PC-9 (cell line): ENCODE data around the gene RAI2.

ENCODE experiments used
- EZH2 ChIP-seq: fragments of 200-600 bp; sonication (generic); IDR thresholded peaks from 2 replicates; pipeline ENCODE4 v1.8.0; 2017; ENCODE audit warnings: antibody characterized with exemption, low read depth
- TF ChIP-seq, protein P1 (sequence below): fragments of 200-600 bp; sonication (generic); conservative IDR thresholded peaks from 2 replicates; pipeline ENCODE4 v1.6.1; 2017; ENCODE audit warnings: mixed run types, antibody characterized with exemption, mild to moderate bottlenecking, moderate library complexity

DNA sequence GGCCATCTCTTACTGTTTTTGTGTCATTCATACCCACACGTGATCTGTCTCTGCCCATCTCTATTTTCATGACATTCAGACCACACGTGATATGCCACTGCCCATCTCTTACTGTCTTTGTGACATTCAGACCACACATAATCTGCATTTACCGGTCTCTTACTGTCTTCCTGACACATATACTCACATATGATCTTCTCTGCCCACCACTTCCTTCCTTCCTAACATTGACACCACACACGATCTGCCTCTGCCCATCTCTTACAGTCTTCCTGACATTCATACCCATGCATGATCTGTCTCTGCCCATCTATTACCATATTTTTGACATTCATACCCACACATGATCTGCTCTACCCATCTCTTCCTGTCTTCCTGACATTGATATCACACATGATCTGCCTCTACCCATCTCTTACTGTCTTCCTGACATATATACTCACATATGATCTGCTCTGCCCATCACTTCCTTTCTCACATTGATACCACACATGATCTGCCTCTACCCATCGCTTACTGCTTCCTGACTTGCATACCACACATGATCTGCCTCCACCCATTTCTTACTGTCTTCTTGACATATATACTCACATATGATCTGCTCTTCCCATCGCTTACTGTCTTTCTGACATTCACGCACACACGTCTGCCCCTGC, 87.7 kb downstream of the RAI2 start:
- TF ChIP-seq, protein P1, sequence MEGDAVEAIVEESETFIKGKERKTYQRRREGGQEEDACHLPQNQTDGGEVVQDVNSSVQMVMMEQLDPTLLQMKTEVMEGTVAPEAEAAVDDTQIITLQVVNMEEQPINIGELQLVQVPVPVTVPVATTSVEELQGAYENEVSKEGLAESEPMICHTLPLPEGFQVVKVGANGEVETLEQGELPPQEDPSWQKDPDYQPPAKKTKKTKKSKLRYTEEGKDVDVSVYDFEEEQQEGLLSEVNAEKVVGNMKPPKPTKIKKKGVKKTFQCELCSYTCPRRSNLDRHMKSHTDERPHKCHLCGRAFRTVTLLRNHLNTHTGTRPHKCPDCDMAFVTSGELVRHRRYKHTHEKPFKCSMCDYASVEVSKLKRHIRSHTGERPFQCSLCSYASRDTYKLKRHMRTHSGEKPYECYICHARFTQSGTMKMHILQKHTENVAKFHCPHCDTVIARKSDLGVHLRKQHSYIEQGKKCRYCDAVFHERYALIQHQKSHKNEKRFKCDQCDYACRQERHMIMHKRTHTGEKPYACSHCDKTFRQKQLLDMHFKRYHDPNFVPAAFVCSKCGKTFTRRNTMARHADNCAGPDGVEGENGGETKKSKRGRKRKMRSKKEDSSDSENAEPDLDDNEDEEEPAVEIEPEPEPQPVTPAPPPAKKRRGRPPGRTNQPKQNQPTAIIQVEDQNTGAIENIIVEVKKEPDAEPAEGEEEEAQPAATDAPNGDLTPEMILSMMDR = no peak
- no peak for TF ChIP-seq EZH2
